PC-9 (cell line): ENCODE data around the gene C12orf54.
"Not testable (repeated sequence)": the region's sequence is repeated elsewhere in the genome, so short reads cannot be mapped to it uniquely, and the experiment has no call there.

Source experiments
- EZH2 ChIP-seq: fragments of 200-600 bp; sonication (generic); IDR thresholded peaks from 2 replicates; pipeline ENCODE4 v1.8.0; 2017; ENCODE audit warnings: antibody characterized with exemption, low read depth
- TF ChIP-seq, protein P1 (sequence below): fragments of 200-600 bp; sonication (generic); conservative IDR thresholded peaks from 2 replicates; pipeline ENCODE4 v1.6.1; 2017; ENCODE audit warnings: mixed run types, antibody characterized with exemption, mild to moderate bottlenecking, moderate library complexity

GRCh38 chr12:48452961-48453360 lies 29.3 kb upstream of the C12orf54 start:
- TF ChIP-seq, protein P1, sequence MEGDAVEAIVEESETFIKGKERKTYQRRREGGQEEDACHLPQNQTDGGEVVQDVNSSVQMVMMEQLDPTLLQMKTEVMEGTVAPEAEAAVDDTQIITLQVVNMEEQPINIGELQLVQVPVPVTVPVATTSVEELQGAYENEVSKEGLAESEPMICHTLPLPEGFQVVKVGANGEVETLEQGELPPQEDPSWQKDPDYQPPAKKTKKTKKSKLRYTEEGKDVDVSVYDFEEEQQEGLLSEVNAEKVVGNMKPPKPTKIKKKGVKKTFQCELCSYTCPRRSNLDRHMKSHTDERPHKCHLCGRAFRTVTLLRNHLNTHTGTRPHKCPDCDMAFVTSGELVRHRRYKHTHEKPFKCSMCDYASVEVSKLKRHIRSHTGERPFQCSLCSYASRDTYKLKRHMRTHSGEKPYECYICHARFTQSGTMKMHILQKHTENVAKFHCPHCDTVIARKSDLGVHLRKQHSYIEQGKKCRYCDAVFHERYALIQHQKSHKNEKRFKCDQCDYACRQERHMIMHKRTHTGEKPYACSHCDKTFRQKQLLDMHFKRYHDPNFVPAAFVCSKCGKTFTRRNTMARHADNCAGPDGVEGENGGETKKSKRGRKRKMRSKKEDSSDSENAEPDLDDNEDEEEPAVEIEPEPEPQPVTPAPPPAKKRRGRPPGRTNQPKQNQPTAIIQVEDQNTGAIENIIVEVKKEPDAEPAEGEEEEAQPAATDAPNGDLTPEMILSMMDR = not testable (repeated sequence)
- TF ChIP-seq EZH2 = not testable (repeated sequence)
